ENCODE measurements around the gene RPL22. TPM values are rescaled to one million over a fixed set of nuclear protein-coding genes. Genes with fewer than 3 reads are reported as not detected.
A peak's percentile ranks its signal among the peaks of the same experiment; 100 is the strongest.

RPL22 gene
- total and polyA plus RNA-seq, 2 of the 13 experiments (the other 11 are each of a cell fraction or from before 2014, with no cell fraction given): 214 to 545 TPM

GRCh38 chr1:6205849-6206519 is 6.6 kb upstream of the RPL22 start, which contains the start of gene RNF207 (continued):
- TF ChIP-seq ZHX2 (IDR thresholded peaks at IDR 0.05; ENCODE audit: low read depth): no peak
- TF ChIP-seq ZHX2 (CRISPR knock-in tag; IDR thresholded peaks at IDR 0.05; ENCODE audit: borderline replicate concordance): no peak; the same call in 1 of the 2 replicates
- no peak for TF ChIP-seq ZFP36L2 (CRISPR knock-in tag; IDR thresholded peaks at IDR 0.05)
- TF ChIP-seq MLLT10 (CRISPR knock-in tag; IDR thresholded peaks at IDR 0.05): no peak
- TF ChIP-seq ZBTB2 (CRISPR knock-in tag; IDR thresholded peaks at IDR 0.05; ENCODE audit: low read depth): no peak; the same call in 1 of the 2 replicates
- TF ChIP-seq EHMT2 (IDR thresholded peaks at IDR 0.05; ENCODE audit: borderline replicate concordance, low read depth, low read length): no peak
- peak; percentile 55; the same call in 1 of the 2 replicates for TF ChIP-seq KLF15 (CRISPR knock-in tag; IDR thresholded peaks at IDR 0.05; ENCODE audit: borderline replicate concordance)
- TF ChIP-seq SSRP1 (CRISPR knock-in tag; IDR thresholded peaks at IDR 0.05): no peak
- TF ChIP-seq ZBTB42 (CRISPR knock-in tag; IDR thresholded peaks at IDR 0.05): no peak
- no peak for TF ChIP-seq EP300 (IDR thresholded peaks at IDR 0.05; ENCODE audit: low read depth in 2 of 2, low read length in 2 of 2)
- no peak; the same call in 1 of the 2 replicates for TF ChIP-seq EP300 (CRISPR knock-in tag; IDR thresholded peaks at IDR 0.05; ENCODE audit: borderline replicate concordance)
- TF ChIP-seq TBX3 (IDR thresholded peaks at IDR 0.05; ENCODE audit: borderline replicate concordance): no peak
- no peak for TF ChIP-seq CCAR2 (optimal IDR thresholded peaks at IDR 0.05; ENCODE audit: low read depth, low read length)
- no peak for TF ChIP-seq CHD2 (IDR thresholded peaks at IDR 0.05; ENCODE audit: low read depth, low read length)
- TF ChIP-seq MAZ (IDR thresholded peaks at IDR 0.05; ENCODE audit: borderline replicate concordance, low read depth, low read length): peak; percentile 97
- TF ChIP-seq MAZ (CRISPR knock-in tag; IDR thresholded peaks at IDR 0.05; ENCODE audit: low read depth): peak; percentile 83
- no peak for TF ChIP-seq JUND (CRISPR knock-in tag; IDR thresholded peaks at IDR 0.05)
- TF ChIP-seq JUN (CRISPR knock-in tag; IDR thresholded peaks at IDR 0.05): 0 out of 2 replicates have a peak, but pooled peaks have one; percentile 44
- no peak for TF ChIP-seq BHLHE40 (IDR thresholded peaks at IDR 0.05; ENCODE audit: low read length)
- TF ChIP-seq HBP1 (CRISPR knock-in tag; IDR thresholded peaks at IDR 0.05; ENCODE audit: low read depth): no peak
- no peak for TF ChIP-seq ATAD3A (CRISPR knock-in tag; IDR thresholded peaks at IDR 0.05)
